Neutrophil (primary cell): ENCODE measurements around the gene HOXA9.

Source experiments
- H3K27ac ChIP-seq: fragments of 200-600 bp; sonication (generic); 2 replicates; pipeline ENCODE4 v1.5.1; 2016; ENCODE audit warnings: mild to moderate bottlenecking, moderate library complexity
- H3K27me3 ChIP-seq: fragments of 200-600 bp; sonication (generic); 2 replicates; pipeline ENCODE4 v1.6.0; 2016; ENCODE audit warnings: mild to moderate bottlenecking
- H3K36me3 ChIP-seq: fragments of 200-600 bp; sonication (generic); 2 replicates; pipeline ENCODE4 v1.5.1; 2017
- H3K4me1 ChIP-seq, 2 experiments: fragments of 200-600 bp in 1 of 2; sonication (generic) in 1 of 2; 1 replicate in 1 of 2; 2 replicates in 1 of 2; pipeline versions ENCODE4 v1.5.1 to v1.6.1; 2013 to 2016; ENCODE audit warnings: low read depth in 1 of 2, low read length in 1 of 2, mild to moderate bottlenecking in 1 of 2, moderate library complexity in 1 of 2; ENCODE audit not compliant: control insufficient read depth in 1 of 2, insufficient read depth in 1 of 2
- H3K4me3 ChIP-seq, 2 experiments: fragments of 200-600 bp in 1 of 2; sonication (generic) in 1 of 2; 1 replicate in 1 of 2; 2 replicates in 1 of 2; pipeline ENCODE4 v1.5.1; 2013 to 2016; ENCODE audit warnings: low read depth in 1 of 2, low read length in 1 of 2, mild to moderate bottlenecking in 1 of 2, moderate library complexity in 1 of 2
- H3K9me3 ChIP-seq: fragments of 200-600 bp; sonication (generic); 2 replicates; pipeline ENCODE4 v1.5.1; 2016
- CTCF ChIP-seq: fragments of 200-600 bp; sonication (generic); IDR thresholded peaks from 2 replicates; pipeline ENCODE4 v1.5.1; 2016; ENCODE audit warnings: antibody characterized with exemption

HOXA9 gene

GRCh38 chr7:27113991-27114769 lies 51.2 kb downstream of the HOXA9 start:
- TF ChIP-seq CTCF = no peak
- H3K36me3 ChIP-seq = no peaks in the 10 kb centered on the region
- no peak overlapping the region for H3K4me3 ChIP-seq
- no peaks in the 10 kb centered on the region for H3K9me3 ChIP-seq
- no peak overlapping the region for H3K27ac ChIP-seq
- peaks cover 5% of the 10 kb centered on the region for H3K27me3 ChIP-seq
- no peaks in the 10 kb centered on the region for H3K4me1 ChIP-seq

- no peak overlapping the region for H3K4me3 ChIP-seq
- TF ChIP-seq CTCF = no peak
- no peaks in the 10 kb centered on the region for H3K9me3 ChIP-seq
- no peak overlapping the region for H3K27ac ChIP-seq
- no peaks in the 10 kb centered on the region for H3K4me1 ChIP-seq
- peaks cover 5% of the 10 kb centered on the region for H3K27me3 ChIP-seq
- H3K36me3 ChIP-seq = no peaks in the 10 kb centered on the region
Observed at GRCh38 chr7:27112955-27113949, 52.1 kb downstream of the HOXA9 start.
